Ammon's horn (tissue), 1 donor: ENCODE measurements around the gene RAD17.
A peak's percentile ranks its signal among the peaks of the same experiment; 100 is the strongest.
"Not testable (repeated sequence)": the region's sequence is repeated elsewhere in the genome, so short reads cannot be mapped to it uniquely, and the experiment has no call there.

Experiments
- DNase-seq: peaks from one replicate; pipeline ENCODE4 v3.0.0-alpha.2; 2016; ENCODE audit warnings: low spot score

RAD17 gene, protein sequence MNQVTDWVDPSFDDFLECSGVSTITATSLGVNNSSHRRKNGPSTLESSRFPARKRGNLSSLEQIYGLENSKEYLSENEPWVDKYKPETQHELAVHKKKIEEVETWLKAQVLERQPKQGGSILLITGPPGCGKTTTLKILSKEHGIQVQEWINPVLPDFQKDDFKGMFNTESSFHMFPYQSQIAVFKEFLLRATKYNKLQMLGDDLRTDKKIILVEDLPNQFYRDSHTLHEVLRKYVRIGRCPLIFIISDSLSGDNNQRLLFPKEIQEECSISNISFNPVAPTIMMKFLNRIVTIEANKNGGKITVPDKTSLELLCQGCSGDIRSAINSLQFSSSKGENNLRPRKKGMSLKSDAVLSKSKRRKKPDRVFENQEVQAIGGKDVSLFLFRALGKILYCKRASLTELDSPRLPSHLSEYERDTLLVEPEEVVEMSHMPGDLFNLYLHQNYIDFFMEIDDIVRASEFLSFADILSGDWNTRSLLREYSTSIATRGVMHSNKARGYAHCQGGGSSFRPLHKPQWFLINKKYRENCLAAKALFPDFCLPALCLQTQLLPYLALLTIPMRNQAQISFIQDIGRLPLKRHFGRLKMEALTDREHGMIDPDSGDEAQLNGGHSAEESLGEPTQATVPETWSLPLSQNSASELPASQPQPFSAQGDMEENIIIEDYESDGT

DNA sequence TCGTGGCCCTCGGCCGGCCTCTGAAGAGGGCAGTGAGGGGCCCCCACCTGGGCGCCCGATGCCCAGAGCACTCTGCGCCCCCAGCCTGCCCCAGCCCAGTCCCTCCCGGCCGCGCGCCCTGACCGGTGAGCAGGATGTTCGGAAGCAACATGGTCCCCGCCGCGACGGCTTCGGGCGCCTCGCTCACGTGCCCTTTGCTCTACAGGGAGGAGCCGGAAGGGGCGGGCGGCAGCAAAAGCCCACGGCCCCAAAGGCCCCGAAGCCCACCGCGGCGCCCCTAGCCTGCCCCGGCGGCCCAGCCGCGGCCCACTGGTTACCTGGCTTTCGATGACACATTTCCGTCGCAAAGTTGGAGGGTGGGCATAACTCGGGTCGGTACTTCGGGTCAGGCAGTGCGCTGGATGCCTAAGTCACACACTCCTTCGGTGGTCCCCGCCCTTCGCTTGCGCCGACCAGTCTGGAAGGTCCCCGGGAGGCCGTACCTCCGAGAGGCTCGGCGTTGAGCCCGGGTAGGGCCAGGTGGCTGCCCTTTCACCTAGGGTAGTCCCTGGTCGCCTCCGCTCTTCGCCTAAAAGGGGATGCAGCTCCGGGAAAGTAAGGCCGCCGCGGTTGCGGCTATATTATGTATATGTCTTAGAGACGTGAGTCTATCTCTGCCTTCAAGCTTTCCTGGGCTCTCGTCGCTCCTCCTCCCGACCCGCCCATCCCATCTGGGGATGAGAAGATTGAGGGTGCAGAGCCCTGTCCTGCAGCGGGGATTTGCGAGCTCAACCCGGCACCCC, at the start of gene RAD17, which contains the start of the genes AK6 and TAF9:
RAD17 (plus strand) TSS at position 479 of the 782 bp plus-strand sequence. CDS start 2,391 bp downstream, outside the sequence.
AK6 (minus strand) TSS at position 181 of the 782 bp plus-strand sequence; CDS start at position 151, 30 bp downstream.
TAF9 (minus strand) TSS at position 181 of the 782 bp plus-strand sequence. CDS start 3,783 bp downstream, outside the sequence.
- DNase-seq = peak; percentile 92

DNA sequence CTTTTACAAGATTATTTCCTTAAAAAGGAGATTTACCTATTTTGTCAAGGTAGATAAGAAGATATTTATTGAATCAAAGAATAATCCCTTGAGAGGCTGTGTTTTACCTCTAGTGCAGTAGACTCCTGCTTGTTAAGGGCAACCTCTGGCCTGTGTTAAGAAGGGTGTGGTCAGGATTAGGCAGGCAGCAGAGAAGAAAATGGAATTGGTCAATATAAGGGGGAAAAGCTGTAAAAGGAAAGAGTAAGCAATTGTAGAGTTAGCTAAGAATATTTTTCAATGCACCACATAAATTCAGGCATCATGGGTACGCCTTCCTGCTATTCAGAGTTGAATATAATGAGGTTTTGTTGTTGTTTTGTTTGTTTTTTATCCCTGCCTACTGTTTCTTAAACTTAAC, 43.3 kb upstream of the RAD17 start:
- no peak for DNase-seq

DNA sequence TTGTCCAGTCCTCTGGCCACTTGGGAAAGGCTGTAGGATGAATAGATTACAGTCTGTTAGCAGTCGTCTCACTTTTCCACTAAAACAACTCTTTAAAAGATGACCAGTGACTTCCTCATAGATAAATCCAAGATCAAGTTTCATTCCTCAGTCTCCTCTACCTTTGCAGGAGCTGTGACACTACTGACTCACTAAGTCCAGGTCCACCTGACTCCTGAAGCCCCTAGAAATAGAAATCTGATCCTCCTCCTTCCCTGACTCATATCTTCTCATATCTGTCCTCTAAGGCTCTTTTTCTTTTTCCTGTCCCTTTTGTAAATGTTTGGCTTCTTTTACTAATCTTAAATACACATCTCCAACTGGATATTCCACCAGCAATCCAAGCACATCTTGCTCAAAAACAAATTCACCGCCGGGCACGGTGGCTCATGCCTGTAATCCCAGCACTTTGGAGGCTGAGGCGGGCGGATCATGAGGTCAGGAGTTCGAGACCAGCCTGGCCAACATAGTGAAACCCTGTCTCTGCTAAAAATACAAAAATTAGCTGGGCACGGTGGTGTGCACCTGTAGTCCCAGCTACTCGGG, 39.6 kb upstream of the RAD17 start:
- no peak for DNase-seq

DNA sequence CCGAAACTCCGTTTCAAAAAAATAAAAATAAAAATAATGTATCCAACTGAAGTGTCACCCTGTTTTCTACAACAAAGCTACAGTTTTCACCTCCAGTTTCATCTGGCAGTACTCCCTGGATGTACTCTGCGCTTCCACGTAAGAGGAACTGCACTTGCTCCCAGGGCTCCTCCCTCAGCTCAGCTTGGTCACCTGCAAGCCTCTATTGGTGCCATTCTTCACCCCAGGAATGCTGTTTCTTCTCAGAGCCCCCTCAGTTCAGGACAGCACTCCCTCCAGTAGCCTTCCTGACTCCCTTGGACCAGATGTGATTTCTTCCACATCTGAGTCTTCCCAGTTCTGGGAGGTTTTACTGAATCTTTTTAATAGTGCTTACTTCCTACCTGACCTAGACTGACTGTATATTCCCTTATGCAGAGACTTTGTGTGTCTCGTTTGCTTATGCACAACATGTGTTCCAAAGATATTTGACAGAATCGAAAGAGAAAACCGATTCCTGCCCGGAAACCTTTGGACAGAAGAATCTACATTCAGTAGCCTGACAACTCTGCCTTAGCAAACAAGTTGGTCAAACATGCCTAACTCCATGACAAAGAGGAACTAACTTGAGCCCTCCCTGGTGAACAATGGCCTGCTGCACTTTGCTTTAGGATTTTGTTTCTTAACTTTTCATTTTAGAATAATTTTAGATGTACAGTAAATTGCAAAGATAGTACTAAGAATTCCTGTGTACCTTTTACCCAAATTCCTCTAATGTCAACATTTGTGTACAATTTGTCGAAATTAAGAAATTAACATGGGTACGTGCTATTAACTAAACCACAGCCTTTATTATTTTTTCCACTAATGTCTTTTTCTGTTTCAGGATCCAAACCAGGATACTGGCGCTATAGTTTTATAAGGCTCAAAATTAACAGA, 37.8 kb upstream of the RAD17 start:
- peak; percentile 2 for DNase-seq

DNA sequence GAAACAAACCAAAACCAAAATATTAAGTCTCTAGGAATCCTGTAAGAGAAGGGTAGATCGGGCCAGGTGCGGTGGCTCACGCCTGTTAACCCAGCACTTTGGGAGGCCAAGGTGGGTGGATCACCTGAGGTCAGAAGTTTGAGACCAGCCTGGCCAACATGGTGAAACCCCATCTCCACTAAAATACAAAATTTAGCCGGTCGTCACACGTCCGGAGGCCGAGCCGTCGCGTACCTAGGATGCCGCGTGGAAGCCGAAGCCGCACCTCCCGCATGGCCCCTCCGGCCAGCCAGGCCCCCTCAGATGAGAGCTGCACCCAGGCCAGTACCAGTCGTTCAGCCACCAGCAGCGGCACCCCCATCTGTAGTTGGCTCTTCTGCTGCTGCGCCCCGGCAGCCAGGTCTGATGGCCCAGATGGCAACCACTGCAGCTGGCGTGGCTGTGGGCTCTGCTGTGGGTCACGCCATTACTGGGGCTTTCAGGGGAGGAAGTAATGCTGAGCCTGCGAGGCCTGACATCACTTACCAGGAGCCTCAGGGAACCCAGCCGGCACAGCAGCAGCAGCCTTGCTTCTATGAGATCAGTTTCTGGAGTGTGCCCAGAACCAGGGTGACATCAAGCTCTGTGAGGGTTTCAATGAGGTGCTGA, 35.8 kb upstream of the RAD17 start:
- not testable (repeated sequence) for DNase-seq

DNA sequence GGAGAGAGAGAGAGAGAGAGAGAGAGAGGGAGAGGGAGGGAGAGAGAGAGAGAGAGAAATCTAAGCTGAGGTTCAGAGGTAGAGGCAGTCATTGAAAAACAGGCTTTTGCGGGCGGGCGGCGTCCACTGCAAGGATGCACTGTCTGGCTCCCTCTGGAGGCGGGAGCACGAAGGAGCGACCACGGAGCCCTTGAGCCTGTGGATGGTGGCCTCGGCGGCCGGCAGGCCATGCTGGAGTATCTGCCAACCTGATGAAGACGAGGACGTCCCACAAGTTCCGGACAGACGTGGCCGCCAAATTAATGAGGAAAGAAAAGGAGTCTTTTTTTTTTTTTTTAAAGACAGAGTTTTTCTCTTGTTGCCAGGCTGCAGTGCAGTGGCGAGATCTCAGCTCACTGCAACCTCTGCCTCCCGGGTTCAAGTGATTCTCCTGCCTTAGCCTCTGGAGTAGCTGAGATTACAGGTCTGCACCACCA, 34.8 kb upstream of the RAD17 start:
- peak; percentile 89 for DNase-seq

DNA sequence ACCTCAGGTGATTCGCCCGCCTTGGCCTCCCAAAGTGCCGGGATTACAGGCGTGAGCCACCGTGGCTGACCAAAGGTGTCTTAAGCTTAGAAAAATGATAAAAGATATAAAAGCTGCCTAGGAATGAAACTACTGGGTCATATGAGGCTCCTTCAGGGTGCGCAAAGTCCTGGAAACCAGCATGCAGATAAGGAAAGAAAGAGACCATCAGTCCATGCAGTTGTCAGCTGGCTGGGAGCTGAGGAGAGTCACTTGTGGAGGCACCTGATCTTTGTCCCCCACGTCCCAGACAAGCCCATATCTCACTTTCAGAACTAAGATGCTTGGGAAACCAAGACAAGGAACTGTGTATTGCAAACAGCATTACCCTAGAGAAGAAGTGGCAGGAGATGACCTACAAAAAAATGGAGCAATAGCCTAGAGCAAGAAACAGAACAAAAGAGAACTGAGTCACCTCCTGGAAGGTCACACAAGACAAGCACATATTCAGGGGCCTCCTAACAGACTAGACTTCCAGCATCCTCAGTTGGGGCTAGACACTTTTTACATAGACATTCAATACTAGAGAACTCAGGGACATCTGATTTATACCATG, 34.2 kb upstream of the RAD17 start:
- no peak for DNase-seq

DNA sequence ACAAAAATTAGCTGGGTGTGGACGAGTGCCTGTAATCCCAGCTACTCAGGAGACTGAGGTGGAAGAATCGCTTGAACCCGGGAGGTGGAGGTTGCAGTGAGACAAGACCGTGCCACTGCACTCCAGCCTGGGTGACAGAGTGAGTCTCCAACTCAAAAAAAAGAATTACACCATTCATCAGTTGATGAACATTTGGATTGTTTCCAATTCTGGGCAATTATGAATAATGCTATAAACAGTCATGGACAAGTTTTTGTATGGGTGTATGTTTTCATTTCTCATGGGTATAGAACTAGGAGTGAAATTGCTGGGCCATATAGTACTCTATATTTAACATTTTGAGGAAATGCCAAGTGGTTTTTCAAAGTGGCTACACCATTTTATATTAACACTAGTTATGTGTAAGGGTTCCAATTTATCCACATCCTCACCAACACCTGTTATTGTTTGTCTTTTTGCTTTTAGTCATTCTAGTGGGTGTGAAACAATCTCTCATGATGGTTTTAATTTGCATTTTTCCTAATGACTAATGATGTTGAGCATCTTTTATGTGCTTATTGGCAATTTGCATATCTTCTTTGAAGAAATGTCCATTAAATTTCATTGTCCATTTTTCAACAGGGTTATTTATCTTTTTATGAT, 28.0 kb upstream of the RAD17 start:
- DNase-seq = no peak

DNA sequence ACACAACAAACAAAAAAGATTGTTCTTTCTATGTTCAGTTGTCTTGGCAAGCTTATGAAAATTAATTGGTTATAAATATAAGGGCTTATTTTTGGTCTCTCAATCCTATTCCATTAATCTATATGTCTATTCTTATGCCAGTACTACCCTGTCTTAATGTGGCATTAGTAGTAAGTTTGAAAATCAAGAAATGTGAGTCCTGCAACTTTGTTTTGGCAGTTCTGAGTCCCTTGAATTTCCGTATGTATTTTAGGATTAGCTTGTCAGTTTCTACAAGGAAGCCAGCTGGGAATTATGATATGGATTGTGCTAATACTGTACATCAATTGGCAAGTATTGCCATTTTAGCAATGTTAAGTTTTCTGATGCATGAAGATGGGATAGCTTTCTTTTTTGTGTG, 26.5 kb upstream of the RAD17 start:
- no peak for DNase-seq

DNA sequence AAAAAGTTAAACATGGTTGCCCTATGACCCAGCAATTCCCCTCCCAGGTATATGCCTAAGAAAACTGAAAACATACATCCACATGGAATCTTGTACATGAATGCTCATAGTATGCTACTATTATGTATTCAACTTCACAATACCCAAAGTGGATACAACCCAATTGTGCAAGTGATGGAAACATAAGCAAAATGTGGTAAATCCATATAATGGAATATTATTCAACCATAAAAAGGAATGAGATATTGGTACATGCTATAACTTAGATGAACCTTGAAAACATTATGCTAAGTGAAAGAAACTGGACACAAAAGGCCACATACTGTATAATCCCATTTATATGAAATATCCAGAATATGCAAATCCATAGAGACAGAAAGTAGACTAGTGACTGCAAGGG, 19.0 kb upstream of the RAD17 start:
- DNase-seq = no peak

DNA sequence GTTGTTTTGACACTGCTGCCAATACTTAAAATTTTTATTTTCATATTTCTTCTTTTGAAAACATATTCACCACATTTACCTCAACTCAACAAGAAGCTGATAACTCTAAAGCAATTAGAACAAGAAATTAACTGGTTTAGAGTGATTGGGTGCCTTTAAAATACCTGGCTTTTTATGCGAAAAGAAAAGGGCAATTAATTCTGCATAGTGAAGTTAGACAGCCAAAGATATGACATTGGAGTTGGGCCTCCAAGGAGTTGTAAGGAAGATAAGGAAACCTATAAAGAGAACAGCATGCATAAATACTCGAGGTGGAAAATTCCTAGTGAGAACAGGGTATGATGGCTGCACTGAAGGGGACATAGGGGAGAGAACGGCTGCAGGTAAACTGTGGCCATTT, 9.9 kb upstream of the RAD17 start:
- DNase-seq = no peak

DNA sequence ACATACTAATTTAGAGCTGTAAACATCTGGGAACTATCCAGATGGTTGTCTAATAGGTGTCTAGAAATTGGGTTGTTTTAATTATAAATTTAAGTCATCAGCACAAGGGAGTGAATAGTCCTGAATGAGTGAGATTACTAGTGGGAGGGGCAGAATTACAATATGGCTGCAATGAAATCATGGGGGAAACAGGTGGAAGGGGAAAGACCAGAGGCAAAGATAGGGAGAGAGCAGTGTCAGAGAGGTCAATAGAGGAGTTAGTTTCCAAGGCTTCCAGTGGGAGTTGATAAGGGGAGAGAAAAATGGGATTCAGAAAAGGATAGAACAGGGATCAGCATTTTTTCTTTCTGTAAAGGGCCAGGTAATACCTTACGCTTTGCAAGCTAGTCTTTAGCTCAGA, 9.2 kb upstream of the RAD17 start:
- no peak for DNase-seq

DNA sequence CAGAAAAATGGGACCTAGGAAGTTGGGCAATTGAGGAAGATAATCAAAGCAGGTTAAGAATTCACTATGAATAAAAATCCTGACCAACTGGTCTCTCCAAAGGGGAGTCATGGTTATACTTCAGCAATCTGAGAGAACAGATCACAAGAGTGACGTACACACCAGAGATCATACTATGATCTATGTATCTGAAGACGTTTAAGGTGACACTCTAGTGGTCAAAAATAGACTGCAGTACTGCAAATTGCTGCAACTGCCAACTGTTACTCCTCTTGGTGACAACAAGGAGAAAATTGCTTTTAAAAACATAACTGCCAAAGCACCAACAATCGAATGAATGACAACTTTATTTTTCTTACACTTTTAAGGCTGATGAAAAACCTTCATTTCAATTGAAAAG, 5.2 kb upstream of the RAD17 start:
- no peak for DNase-seq

DNA sequence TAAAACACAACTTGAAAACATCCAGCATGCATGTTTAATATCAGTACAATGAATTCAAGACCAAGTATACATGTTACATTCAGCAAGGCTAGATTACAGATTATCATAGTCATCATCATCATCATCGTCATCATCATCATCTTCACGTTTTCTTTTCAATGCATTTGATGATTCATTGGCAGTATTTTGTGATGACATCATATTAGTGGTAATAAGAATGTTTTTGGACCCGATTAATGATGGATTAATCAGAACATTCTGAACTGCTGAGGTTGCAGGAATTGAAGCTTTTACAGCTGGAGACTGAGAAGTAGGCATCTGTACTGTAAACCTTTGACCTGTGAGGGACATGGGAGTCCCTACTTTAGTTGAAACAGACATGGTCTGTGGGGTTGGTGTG, 4.8 kb upstream of the RAD17 start:
- no peak for DNase-seq

DNA sequence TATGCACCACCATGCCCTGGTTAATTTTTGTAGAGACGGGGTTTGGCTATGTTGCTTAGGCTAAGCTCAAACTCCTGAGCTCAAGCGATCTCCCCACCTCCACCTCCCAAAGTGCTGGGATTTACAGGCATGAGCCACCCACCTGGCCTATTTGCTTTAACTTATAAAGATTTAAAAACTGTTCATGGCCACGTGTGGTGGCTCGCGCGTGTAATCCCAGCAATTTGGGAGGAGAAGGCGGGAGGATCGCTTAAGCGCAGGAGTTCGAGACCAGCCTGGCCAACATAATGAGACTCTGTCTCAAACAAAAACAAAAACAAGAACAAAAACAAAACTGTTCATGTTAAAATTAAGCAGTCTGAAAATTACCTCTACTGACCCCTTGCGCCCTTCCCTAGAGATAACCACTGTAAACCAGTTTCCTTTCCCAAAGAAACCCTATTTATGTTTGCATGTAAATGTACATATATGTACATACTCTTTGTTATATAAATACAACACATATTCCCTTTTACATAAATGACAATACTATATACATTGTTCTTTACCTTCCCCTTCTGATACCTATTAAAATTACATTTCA, 1.8 kb upstream of the RAD17 start:
- no peak for DNase-seq

DNA sequence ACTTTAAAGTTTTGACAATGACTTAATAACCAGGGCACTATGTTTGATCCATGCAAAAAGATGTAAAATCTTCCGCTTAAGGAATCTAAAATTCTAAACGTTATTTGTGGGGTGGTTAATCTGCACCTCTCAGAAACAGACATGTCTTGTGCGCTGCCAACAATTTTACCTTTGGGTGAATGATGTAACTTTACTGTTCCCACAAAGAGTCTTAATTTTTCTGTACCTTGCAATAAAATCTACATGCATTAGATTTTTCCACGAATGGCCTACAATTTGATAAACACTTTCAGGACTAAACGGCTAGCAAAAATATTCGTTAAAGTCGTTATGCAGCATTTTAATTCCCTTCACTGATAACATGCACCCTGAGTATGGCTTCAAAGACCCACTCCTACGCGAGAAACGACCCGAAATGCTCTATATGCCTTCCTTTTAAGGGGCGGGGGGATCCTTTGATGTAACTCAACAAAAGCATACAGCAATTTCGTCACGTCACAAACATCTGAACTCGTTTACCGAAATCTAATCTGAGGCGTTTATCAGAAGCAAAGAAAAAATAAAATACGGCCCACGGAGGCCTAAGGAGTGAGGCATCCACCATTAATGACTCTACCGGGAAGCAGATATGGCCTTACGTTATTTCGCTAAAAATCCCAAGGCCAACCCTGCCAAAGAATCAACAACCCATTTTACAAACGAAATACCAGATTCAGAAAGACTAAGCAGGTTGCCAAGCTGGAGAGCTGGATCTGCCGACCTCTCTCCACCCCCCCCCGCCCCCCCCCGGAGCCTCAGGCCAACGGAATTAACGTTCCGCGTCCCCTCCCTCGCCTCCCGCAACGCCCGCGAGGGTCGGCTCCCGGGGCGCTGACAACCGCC, 919 bp upstream of the RAD17 start:
- peak; percentile 3 for DNase-seq

DNA sequence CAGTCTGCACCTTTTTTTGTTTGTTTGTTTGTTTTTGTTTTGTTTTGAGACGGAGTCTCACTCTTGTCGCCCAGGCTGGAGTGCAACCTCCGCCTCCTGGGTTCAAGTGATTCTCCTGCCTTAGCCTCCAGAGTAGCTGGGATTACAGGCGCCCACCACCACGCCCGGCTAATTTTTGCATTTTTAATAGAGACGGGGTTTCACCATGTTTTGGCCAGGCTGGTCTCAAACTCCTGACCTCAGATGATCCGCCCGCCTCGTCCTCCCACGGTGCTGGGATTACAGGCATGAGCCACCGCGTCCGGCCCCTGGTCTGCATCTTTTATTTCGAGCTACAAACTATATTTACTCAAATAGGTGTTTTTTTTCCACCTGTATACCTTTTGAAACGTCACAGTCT, 717 bp downstream of the RAD17 start:
- not testable (repeated sequence) for DNase-seq

DNA sequence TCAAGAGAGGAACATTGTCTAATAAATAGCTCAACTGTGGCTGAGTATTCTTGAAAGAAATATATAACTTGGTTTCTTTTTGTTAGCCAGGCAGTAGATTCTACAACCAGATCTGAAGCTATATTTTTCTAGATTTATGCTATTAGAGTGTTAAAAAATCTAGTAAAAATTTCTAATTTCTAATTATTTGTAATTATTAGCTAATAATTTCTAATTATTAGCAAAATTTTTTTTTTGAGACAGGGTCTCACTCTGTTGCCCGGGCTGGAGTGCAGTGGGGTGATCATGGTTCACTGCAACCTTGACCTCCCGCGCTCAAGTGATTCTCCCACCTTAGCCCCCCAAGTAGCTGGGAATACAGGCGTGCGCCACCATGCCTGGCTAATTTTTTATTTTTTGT, 2.8 kb downstream of the RAD17 start:
- no peak for DNase-seq
